Cardiac fibroblast (primary cell): ENCODE measurements around the gene BNIPL.
A peak's percentile ranks its signal among the peaks of the same experiment; 100 is the strongest.

ENCODE experiments used
- DNase-seq, 2 donors: peaks; one replicate each; pipeline versions ENCODE4 v3.0.0 to v3.0.0-alpha.2; 2010; ENCODE audit warnings: low read depth in 2 of 2
- H3K4me3 ChIP-seq, 2 donors: replicated peaks in 1 of 2; 1 replicate in 1 of 2; 2 replicates in 1 of 2; pipeline ENCODE4 v1.5.1; 2011; ENCODE audit warnings: low read depth in 2 of 2, low read length in 2 of 2, mild to moderate bottlenecking in 2 of 2, moderate library complexity in 1 of 2
- TF ChIP-seq, protein P1 (sequence below): IDR thresholded peaks from one replicate; pipeline ENCODE4 v1.5.1; 2011; ENCODE audit warnings: low read depth, mild to moderate bottlenecking, low read length, inconsistent platforms

BNIPL gene

DNA sequence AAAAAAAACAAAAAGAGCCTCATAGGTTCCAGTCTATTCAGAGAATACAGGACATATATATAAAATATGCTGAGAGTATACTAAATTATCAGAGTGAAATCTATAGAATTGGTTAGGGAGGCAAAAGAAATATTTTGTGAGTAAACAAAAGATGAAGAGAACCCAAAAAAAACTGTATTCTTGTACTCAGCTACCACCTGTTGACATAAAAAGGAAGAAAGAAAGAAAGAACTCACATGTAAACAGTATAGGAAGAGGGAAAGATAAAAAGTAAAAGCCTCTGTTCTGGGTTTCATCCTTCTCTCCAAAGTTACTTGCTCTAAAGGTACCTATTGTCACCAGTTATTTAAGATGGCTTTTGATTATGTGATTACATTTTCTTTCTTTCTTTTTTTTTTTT, 9.9 kb upstream of the BNIPL start:
- TF ChIP-seq, protein P1, sequence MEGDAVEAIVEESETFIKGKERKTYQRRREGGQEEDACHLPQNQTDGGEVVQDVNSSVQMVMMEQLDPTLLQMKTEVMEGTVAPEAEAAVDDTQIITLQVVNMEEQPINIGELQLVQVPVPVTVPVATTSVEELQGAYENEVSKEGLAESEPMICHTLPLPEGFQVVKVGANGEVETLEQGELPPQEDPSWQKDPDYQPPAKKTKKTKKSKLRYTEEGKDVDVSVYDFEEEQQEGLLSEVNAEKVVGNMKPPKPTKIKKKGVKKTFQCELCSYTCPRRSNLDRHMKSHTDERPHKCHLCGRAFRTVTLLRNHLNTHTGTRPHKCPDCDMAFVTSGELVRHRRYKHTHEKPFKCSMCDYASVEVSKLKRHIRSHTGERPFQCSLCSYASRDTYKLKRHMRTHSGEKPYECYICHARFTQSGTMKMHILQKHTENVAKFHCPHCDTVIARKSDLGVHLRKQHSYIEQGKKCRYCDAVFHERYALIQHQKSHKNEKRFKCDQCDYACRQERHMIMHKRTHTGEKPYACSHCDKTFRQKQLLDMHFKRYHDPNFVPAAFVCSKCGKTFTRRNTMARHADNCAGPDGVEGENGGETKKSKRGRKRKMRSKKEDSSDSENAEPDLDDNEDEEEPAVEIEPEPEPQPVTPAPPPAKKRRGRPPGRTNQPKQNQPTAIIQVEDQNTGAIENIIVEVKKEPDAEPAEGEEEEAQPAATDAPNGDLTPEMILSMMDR, result no peak
- H3K4me3 ChIP-seq, result no peak overlapping the region
- no peak for DNase-seq

DNA sequence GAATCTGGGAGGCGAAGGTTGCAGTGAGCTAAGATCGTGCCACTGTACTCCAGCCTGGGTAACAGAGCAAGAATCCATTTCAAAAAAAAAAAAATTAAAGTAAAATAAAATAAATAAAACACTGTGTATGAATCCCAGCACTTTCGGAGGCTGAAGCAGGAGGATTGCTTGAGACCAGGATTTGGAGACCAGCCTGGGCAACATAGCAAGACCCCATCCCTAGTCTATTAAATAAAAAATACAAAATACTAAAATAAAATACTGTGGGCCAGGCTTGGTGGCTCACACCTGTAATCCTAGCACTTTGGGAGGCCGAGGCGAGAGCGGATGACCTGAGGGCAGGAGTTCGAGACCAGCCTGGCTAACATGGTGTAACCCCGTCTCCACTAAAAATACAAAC, 4.2 kb upstream of the BNIPL start:
- no peak overlapping the region for H3K4me3 ChIP-seq
- DNase-seq, result no peak
- TF ChIP-seq, protein P1, result no peak

DNA sequence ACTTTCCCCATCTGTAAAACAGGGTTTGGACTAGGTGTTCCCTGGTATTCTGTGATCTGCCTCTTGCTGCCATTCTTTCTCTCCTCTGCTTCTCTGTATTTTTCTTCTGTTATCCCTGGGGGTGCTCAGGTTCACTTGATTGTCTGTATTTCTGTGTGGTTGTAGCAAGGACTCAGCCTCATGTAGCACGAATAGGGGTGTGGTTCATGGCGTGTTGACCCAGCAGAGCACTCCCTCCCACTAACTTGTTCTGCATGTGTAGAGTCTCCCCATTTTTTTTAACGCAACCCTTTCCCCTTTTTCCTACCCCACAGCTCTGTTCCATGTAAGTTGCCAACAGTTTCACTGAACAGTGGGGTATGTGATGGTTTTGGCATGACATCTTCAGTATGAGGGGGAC, 1.2 kb upstream of the BNIPL start:
- no peak overlapping the region for H3K4me3 ChIP-seq
- no peak for DNase-seq
- TF ChIP-seq, protein P1, result no peak

DNA sequence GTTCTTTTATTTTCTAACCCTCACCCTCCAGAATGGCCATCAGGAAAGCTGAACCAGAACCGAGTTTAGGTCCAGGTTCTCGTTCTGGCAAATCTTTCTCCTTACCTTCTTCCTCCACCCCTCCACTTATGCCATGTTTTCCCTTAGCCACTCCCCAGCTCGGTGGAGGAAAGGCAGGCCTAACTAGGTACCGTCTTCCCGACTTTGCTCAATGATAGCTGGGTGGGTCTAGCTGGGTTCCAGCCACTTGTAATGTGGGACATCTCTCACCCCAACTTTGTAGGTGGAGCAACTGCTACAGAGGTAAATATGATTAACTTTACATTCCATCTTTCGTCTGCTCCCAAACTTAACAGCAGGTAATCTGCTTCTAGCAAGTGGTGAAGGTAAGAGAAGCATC, 646 bp downstream of the BNIPL start:
- TF ChIP-seq, protein P1, result no peak
- H3K4me3 ChIP-seq, result no peak overlapping the region
- DNase-seq, result no peak

DNA sequence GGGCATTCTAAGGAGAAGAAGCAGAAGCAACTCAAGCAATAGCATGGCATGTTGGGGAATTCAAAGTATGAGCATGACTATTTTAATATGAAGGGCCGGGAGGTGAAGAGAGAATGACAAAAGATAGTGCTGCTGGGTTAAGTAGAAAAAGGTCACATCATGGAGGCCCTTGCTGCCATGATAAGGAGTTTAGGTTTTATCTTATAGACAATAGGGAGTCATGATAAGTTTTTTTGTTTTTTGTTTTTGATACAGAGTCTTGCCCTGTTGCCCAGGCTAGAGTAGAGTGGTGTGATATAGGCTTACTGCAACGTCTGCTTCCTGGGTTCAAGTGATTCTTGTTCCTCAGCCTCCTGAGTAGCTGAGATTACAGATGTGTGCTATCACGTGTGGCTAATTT, 3.1 kb downstream of the BNIPL start:
- no peak for DNase-seq
- TF ChIP-seq, protein P1, result no peak
- no peak overlapping the region for H3K4me3 ChIP-seq

DNA sequence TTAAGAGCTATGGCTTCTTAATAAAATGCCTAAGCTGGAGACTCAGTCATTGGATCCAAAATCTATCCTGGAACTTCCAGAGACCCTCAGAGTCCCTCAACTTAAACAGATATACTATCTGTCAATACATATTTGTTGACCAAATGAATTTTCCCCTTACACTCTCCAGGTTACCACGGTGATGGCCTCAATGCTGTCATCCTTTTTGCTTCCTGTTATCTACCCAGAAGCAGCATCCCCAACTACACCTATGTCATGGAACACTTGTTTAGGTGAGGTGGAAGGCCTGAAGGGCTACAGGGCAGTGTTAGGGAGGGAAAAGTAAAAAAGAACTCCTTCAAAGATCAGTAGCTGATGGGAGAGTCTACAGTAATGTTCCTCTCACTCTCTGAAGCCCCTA, 6.8 kb downstream of the BNIPL start:
- no peak overlapping the region for H3K4me3 ChIP-seq
- TF ChIP-seq, protein P1, result no peak
- DNase-seq, result no peak

DNA sequence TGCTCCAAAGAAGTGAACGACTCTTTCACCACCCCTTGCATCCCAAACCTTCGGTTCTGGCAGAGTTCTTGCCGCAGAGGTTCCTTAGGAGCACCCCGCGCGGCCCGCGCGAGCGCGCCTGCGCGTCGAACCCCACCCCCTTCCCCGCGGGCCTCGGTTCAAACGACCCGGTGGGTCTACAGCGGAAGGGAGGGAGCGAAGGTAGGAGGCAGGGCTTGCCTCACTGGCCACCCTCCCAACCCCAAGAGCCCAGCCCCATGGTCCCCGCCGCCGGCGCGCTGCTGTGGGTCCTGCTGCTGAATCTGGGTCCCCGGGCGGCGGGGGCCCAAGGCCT, 11.2 kb downstream of the BNIPL start, which contains the start of gene C1orf56:
Gene C1orf56 (plus strand): TSS at position 161 of the 334 bp plus-strand sequence. CDS start 97 bp downstream, at position 258.
- peak within 1 kb of the TSS; percentile 65 to 73 for H3K4me3 ChIP-seq
- TF ChIP-seq, protein P1, result no peak
- DNase-seq, result peak; percentile 57 to 76
